Cardiac atrium fibroblast (primary cell): Measurements from ENCODE around the gene C19orf53. TPM values are rescaled to one million over a fixed set of nuclear protein-coding genes. Genes with fewer than 3 reads are reported as not detected.

Experiments
- total RNA-seq: library from RNA; depleted of rRNA; stranded (reverse); fragments of >200 nt; gene quantifications from 2 replicates; pipeline ENCODE4 v1.2.3, GENCODE V29; 2015

C19orf53 gene
- 143 and 167 TPM in 2 replicates for total RNA-seq

GRCh38 chr19:13774217-13775191 is at the start of gene C19orf53:
C19orf53 (plus strand) TSS chr19:13774456; CDS start chr19:13774478, 22 bp downstream.

DNA sequence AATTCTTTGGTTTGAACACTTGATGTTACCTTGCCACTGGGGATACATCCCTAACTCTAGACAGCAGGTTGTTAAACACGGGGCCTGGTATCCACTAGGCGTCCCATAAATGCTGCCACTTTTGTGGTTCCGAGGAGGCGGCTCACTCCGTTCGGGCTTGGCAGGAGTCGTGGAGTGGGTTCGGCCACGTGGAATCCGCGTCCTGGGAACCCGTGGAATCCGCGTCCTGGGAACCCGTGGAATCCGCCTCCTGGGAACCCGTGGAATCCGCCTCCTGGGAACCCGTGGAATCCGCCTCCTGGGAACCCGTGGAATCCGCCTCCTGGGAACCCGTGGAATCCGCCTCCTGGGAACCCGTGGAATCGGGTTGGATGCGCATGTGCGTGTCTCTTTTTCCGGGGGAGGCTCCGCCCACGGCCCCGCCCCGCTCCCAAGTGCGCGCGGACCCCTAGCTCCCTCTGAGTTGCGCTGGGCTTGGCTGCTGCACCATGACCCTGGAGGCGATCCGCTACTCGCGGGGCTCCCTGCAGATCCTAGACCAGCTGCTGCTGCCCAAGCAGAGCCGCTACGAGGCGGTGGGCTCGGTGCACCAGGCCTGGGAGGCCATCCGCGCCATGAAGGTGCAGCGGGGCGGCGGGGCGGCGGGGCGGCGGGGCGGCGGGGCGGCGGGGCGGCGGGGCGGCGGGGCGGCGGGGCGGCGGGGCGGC is 10.0 kb upstream of the C19orf53 start, which contains the start of gene MRI1:
TSS of gene MRI1 (plus strand) at position 422 of the 707 bp plus-strand sequence. CDS start at position 489, 67 bp downstream.

DNA sequence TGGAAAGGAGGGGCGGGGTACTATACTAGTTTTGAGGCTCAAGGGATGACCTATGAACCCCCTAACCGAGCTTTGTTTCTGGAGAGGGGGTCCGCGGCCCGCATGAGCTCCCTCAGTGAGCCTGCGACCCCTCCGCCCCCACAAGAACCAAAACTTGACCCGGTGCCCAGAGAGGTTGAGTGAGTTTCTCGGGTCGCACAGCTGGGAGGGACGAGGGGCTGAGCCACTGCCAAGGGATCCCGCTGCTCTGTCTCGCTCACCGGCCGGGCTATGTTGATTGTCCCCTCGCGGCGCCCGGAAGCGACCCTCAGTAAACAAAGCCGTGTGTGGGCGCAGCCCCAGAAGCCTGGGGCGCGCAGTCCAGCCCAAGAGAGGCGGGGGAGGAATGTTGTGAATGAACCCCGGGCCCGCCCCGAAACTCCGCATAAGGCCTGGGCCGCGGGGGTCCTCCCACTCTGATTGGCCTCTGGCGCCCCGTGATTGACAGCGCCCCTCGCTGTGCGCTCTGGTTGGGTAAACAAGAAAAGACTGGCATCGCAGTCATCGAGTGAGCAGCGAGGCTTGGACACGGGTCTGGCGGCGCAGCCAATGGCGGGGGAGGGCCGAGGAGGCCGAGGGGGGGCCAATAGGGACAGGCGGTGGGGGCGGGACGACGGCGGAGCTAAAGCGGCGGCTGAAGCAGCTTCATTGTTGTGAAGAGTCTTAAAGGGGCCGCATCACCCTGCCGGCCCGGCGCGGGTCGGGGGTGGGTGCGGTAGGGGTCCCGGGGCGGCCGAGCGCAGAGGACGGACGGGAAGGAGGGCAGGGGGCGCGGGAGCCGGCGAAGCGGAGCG is 20.7 kb downstream of the C19orf53 start, which contains the start of gene ZSWIM4:
TSS of gene ZSWIM4 (plus strand) at position 687 of the 833 bp plus-strand sequence. CDS start 206 bp downstream, outside the sequence.

Other genes starting within 250 kb of the C19orf53 start
- 25.6 and 27.8 TPM in 2 replicates for gene MRI1, start 9.9 kb upstream of the C19orf53 start, total RNA-seq
- gene ZSWIM4, start 21.0 kb downstream of the C19orf53 start, total RNA-seq: 3.2 and 8.3 TPM in 2 replicates
- gene NANOS3, start 102.7 kb downstream of the C19orf53 start, total RNA-seq: not detected in 2 replicates
- 0.18 and 0.49 TPM in 2 replicates for gene BRME1, start 131.7 kb downstream of the C19orf53 start, total RNA-seq
- gene CC2D1A, start 131.7 kb downstream of the C19orf53 start, total RNA-seq: 16.6 and 16.8 TPM in 2 replicates
- 0.36 TPM in 1 of 2 replicates, not detected in the other for gene PODNL1, start 164.0 kb downstream of the C19orf53 start, total RNA-seq
- gene DCAF15, start 178.1 kb downstream of the C19orf53 start, total RNA-seq: 16.2 and 20.9 TPM in 2 replicates
- gene RFX1, start 231.9 kb downstream of the C19orf53 start, total RNA-seq: 2.0 and 4.9 TPM in 2 replicates